Stimulated activated CD4-positive, alpha-beta T cell treated with anti-CD3 and anti-CD28 coated beads, Interleukin-12 subunit alpha, Interleukin-12 subunit beta, amount 100 ng/mL, for 4 hours (primary cell): Measurements from ENCODE around the gene ERC1.
"Not testable (repeated sequence)": the region's sequence is repeated elsewhere in the genome, so short reads cannot be mapped to it uniquely, and the experiment has no call there.

Experiments
- DNase-seq: peaks from one replicate; pipeline ENCODE4 v3.0.0-alpha.2; 2020

ERC1 gene

GRCh38 chr12:1329784-1330476 lies 338.9 kb downstream of the ERC1 start:
- DNase-seq, result no peak

DNA sequence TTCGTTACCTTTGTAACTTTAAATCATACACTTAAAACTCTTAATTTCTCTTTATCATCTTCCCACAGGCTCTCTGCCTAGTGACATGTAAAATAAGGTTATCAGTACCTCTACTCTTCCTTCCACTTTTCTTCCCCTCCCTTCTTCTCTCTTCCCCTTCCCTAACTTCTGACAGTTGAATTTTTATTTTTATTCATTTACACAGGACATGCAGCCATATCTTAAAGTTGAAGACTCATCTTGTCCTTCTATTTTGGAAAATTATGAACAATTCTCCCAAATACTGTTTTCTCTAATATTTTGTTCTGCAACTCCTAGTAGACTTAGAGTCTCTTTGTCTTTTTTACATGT lies 339.4 kb downstream of the ERC1 start:
- DNase-seq, result no peak

GRCh38 chr12:1332327-1332726 lies 341.3 kb downstream of the ERC1 start:
- no peak for DNase-seq

DNA sequence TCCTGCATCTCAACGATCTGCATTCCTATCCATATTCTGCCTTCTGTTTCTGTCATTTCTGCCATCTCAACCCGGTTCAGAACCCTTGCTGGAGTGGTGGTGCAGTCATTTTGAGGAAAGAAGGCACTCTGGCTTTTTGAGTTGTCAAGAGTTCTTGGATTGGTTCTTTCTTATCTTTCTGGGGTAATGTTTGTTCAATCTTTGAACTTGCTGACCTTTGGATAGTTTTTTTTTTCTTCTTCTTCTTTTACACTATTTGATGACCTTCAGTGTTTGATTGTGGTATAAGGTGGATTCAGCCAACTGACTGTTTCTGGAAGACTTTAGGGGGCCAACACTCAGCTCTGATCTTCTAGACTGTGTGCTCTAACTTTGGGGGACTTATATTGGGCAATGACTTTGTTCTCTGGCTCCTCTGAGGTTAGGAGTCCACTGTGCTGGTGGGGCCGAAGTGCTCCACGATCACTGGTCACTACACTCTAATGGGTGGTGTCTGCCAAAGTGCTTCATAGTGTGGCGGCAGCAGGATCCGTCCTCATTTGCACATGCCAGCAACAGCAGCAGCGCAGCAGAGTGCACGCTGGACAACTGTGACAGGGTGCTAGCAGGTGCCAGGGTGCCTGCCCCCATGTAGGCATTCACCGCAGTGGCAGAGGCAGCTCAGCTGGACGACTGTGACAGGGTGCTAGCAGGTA lies 347.6 kb downstream of the ERC1 start:
- no peak for DNase-seq

DNA sequence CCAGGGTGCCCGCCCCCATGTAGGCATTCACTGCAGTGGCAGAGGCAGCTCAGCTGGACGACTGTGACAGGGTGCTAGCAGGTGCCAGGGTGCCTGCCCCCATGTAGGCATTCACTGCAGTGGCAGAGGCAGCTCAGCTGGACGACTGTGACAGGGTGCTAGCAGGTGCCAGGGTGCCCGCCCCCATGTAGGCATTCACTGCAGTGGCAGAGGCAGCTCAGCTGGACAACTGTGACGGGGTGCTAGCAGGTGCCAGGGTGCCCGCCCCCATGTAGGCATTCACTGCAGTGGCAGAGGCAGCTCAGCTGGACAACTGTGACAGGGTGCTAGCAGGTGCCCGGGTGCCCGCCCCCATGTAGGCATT lies 348.1 kb downstream of the ERC1 start:
- not testable (repeated sequence) for DNase-seq

DNA sequence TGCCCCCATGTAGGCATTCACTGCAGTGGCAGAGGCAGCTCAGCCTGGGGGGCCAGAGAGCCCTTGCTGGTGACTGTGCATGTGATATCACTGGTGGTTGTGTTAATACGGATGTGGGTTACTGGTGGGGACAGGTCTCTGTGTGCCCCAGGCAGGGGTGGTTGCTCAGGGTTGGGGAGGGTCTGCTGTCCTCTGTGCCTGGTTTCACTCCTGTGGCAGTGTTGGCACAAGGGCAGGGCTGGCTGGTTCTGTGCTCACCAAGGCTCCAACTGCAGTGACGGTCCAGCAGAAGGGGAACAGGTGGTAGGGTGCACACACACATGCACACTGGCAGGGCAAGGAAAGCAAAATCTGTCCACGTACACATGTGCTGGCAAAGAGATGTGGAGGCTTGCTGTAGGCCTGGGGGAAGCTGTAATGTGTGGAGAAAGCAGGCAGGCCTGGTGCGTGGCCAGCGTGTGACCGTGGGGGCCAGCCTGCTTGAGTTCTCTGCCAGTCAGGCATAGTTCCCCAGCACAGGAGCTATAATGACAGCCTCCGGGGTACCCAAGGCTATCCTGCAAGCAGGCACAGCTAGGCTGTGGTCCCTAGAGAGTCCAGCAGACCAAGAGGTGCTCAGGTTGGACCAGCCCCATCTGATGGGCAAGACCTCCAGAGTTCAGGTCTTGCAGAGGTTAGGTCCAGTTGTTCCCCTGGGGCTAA lies 348.7 kb downstream of the ERC1 start:
- no peak for DNase-seq

DNA sequence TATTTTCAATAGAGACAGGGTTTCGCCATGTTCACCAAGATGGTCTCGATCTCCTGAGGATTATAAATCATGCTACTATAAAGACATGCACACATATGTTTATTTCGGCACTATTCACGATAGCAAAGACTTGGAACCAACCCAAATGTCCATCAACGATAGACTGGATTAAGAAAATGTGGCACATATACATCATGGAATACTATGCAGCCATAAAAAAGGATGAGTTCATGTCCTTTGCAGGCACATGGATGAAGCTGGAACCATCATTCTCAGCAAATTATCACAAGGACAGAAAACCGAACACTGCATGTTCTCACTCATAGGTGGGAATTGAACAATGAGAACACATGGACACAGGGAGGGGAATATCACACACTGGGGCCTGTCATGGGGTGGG lies 350.2 kb downstream of the ERC1 start:
- not testable (repeated sequence) for DNase-seq

GRCh38 chr12:1343422-1343821 lies 352.4 kb downstream of the ERC1 start:
- no peak for DNase-seq

- no peak for DNase-seq
Measured at GRCh38 chr12:1344245-1344644, 353.2 kb downstream of the ERC1 start.

DNA sequence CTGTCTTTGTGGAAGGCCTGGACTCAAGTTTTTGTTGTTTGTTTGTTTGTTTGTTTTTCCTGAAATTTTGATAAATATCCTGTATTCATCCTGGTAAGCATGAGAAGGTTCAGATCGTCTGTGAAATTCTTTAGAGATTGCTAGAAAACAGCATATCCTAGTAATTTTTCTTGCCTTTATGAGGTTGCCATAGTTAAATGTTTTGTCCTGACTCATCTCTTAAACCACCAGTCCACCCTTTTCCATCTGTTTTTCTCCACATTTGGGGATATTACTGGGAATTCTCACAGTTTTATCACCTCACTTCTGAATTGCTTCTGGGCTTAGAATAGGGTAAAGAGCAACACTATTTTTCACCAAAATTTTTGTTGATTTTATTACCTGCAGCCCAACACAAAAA lies 355.1 kb downstream of the ERC1 start:
- DNase-seq, result no peak

GRCh38 chr12:1347294-1347693 lies 356.3 kb downstream of the ERC1 start:
- no peak for DNase-seq

DNA sequence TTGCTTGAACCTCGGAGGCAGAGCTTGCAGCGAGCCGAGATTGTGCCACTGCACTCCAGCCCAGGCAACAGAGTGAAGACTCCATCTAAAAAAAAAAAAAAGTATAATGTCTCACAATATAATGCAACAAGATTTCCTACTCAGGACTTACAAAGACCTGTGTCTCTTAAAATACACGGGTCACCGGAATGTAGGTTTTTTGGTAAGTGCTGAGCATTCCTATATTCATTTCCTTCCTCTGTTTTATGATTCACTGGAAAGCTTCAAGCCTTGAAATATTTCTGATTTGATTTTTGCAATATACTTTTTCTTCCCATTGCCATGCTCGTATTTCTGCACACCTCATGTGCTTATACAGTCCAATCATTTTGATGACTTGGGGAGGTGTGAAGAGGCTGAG lies 357.6 kb downstream of the ERC1 start:
- DNase-seq, result no peak

DNA sequence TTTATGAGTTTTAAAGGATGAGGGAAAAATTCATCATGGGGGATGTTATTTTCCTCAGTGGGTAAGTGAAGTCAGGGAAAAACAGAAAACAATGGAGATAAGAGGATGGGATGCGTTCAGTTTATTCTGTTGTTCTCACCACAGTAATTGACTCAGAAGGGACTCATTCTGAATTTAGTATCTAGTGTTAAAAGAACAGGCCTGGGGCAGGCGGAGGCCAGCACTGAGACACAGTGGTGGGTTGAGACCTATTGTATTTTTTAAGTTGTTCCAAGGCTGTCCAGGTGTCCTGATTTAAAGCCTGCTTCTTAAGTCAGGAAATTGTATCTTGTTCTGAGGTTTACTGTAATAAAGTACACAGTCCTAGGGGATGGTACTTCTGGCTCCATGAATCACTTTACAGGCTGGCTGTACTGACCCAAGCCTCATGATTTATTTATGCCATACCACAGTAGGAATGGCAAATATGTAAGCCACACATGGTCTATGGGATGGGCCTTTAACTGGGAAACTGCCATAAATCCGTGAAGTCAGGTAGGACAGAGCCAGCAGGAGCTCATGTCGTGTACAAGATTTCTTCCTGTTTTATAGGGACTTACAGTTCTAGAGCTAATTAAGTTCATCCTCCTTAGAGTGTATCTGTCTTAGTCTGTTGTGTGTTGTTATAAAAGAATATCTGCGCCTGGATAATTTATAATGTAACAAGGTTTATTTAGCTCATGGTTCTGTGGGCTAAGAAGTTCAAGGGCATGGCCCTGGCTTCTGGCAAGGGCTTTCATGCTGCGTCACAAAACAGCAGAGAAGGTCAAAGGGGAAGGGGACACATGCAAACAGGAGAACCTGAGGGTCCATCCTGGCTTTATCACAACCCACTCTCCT lies 359.3 kb downstream of the ERC1 start:
- DNase-seq, result no peak

DNA sequence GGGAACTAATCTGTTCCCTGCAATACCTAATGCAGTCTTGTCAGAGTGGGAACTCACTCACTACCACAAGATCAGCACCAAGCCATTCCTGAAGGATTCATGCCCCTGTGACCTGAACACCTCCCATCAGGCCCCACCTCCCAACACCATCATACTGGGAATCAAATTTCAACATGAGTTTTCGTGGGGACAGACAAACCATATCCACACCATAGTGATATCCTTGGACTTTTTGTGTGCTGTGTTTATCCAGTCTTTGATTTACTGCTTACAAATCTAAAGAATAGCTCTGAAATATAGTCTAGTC lies 359.9 kb downstream of the ERC1 start:
- DNase-seq, result no peak

- DNase-seq, result no peak
Measured at GRCh38 chr12:1351926-1352325, 360.9 kb downstream of the ERC1 start.

GRCh38 chr12:1353451-1353850 lies 362.4 kb downstream of the ERC1 start:
- DNase-seq, result no peak

GRCh38 chr12:1355396-1355795 lies 364.4 kb downstream of the ERC1 start:
- no peak for DNase-seq

- DNase-seq, result not testable (repeated sequence)
Measured at GRCh38 chr12:1355871-1356270, 364.8 kb downstream of the ERC1 start.

- no peak for DNase-seq
Measured at GRCh38 chr12:1356285-1356684, 365.3 kb downstream of the ERC1 start.

DNA sequence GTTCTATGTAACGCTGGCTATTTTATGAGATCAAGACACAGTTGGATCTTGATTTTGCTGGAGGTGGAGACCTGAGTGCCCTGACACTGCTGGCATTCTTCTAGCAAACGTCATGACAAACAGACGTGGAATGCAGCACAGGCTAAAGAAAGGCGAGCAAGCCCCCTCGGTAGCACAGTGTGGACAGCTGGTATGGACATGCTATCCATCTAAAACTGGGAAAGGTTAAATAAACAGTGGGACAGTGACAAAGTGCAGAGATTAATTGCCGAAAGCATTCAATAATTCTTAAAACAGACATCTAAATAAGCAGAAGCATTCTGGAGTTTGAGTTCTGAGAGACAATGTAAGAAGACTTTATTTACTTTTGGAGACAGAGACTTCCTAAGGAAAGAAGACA lies 366.1 kb downstream of the ERC1 start:
- DNase-seq, result no peak

DNA sequence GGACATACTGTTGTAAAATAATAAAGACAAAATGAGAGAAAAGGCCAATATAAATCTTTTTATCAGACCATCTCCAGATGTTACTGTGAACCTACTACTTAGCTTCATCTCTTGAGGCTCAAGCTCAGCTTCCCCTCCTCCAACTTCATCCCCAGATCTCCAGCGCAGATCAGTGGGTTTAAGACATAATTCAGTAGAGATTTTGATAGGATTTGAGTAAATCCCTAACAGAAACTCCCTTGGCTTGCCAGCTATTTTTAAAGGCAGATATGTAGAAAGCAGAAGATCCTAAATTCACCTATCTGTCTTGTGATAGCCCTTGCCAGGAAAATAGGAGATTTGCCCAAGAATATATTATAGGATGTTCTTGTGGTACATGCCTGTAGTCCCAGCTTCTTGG lies 366.7 kb downstream of the ERC1 start:
- DNase-seq, result no peak

DNA sequence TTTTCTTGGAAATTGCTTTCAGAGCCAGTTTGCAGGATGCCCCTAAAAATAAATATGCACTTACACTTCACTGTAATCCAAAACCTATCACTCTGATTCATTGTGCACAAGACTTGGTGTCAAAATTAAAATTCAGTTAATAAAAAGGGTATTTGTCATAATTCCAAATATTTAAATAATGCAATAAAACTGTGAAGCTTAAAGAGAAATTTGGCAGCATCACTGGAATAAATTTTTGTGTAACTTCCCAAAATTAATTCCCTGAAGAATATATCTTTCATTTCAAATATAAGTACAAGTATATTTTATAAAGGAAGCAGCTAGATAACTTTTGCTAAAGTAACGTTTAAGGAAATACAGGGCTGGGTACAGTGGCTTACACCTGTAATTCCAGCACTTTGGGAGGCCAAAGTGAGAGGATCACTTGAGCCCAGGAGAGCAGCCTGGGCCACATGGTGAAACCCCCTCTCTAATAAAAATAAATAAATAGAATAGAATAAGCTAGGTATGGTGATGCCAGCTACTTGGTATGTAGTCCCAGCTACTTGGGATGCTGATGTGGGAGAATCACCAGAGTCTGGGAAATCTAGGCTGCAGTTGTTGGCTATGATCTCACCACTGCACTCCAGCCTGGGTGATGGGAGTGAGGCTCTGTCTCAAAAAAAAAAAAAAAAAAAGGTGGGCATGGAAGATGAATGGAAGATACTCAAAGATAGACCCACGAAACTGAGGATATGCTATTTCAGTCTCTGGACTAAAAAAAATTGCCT lies 369.6 kb downstream of the ERC1 start:
- no peak for DNase-seq

GRCh38 chr12:1362143-1362662 lies 371.2 kb downstream of the ERC1 start:
- DNase-seq, result no peak
